Femur (tissue), 1 donor: ENCODE results near the gene KMT2E.
"Not testable (repeated sequence)": the region's sequence is repeated elsewhere in the genome, so short reads cannot be mapped to it uniquely, and the experiment has no call there.

ENCODE experiments used
- DNase-seq: peaks from one replicate; pipeline ENCODE4 v3.0.0-alpha.2; 2017

KMT2E gene

GRCh38 chr7:105027176-105027853, 13.3 kb downstream of the KMT2E start:
- DNase-seq: no peak

GRCh38 chr7:105028004-105028403, 14.0 kb downstream of the KMT2E start:
- DNase-seq: no peak

- not testable (repeated sequence) for DNase-seq
Observed at GRCh38 chr7:105028941-105029340, 14.9 kb downstream of the KMT2E start.

GRCh38 chr7:105030447-105030846, 16.4 kb downstream of the KMT2E start:
- no peak for DNase-seq

- DNase-seq: no peak
Observed at GRCh38 chr7:105032553-105033214, 18.7 kb downstream of the KMT2E start.

- DNase-seq: no peak
Observed at GRCh38 chr7:105035349-105035748, 21.3 kb downstream of the KMT2E start.

- DNase-seq: no peak
Observed at GRCh38 chr7:105036217-105037168, 22.5 kb downstream of the KMT2E start.

GRCh38 chr7:105037319-105037718, 23.3 kb downstream of the KMT2E start:
- no peak for DNase-seq

- no peak for DNase-seq
Observed at GRCh38 chr7:105044449-105045070, 30.6 kb downstream of the KMT2E start.

GRCh38 chr7:105046414-105046813, 32.4 kb downstream of the KMT2E start:
- no peak for DNase-seq

- no peak for DNase-seq
Observed at GRCh38 chr7:105047932-105048331, 33.9 kb downstream of the KMT2E start.

- no peak for DNase-seq
Observed at GRCh38 chr7:105050493-105050892, 36.5 kb downstream of the KMT2E start.

- not testable (repeated sequence) for DNase-seq
Observed at GRCh38 chr7:105050899-105051298, 36.9 kb downstream of the KMT2E start.

GRCh38 chr7:105055084-105055483, 41.1 kb downstream of the KMT2E start:
- DNase-seq: no peak

GRCh38 chr7:105055621-105056020, 41.6 kb downstream of the KMT2E start:
- DNase-seq: no peak

GRCh38 chr7:105057472-105057871, 43.5 kb downstream of the KMT2E start:
- DNase-seq: no peak

GRCh38 chr7:105060437-105060836, 46.4 kb downstream of the KMT2E start:
- DNase-seq: no peak

GRCh38 chr7:105060923-105061322, 46.9 kb downstream of the KMT2E start:
- DNase-seq: no peak

GRCh38 chr7:105065104-105065503, 51.1 kb downstream of the KMT2E start:
- no peak for DNase-seq

GRCh38 chr7:105067691-105068090, 53.7 kb downstream of the KMT2E start:
- no peak for DNase-seq

GRCh38 chr7:105068886-105069285, 54.9 kb downstream of the KMT2E start:
- DNase-seq: no peak

- no peak for DNase-seq
Observed at GRCh38 chr7:105073143-105073542, 59.1 kb downstream of the KMT2E start.

- DNase-seq: no peak
Observed at GRCh38 chr7:105079348-105079747, 65.3 kb downstream of the KMT2E start.
